ENCODE data around the gene CHPT1. TPM values are rescaled to one million over a fixed set of nuclear protein-coding genes. Genes with fewer than 3 reads are reported as not detected.
"Not testable (repeated sequence)": the region's sequence is repeated elsewhere in the genome, so short reads cannot be mapped to it uniquely, and the experiment has no call there.

Gene CHPT1
- total RNA-seq = 23.9 TPM
- 10 to 100 TPM; 22.4 to 28.8 (median 24.9) TPM for polyA plus RNA-seq (ENCODE audit: insufficient read depth in 1 of 8, insufficient read length in 8 of 8, low replicate concordance in 1 of 8)
- long read RNA-seq, donor 1, transcript CHPT1-201 (9 exons, 1,585 nt) = major isoform, 5 of 7 reads
- long read RNA-seq, donor 1, partial matches to known transcripts = 0 of 7 reads
- long read RNA-seq, donor 1, other reads (novel, unspliced or antisense) = 0 of 7 reads
- long read RNA-seq, donor 2, partial matches to known transcripts = 0 of 1 reads
- long read RNA-seq, donor 2, other reads (novel, unspliced or antisense) = 0 of 1 reads
- long read RNA-seq, donor 3, transcript CHPT1-201 (9 exons, 1,585 nt) = major isoform, 8 of 9 reads
- long read RNA-seq, donor 3, partial matches to known transcripts = 0 of 9 reads
- long read RNA-seq, donor 3, other reads (novel, unspliced or antisense) = 0 of 9 reads
- long read RNA-seq, donor 4, partial matches to known transcripts = 0 of 8 reads
- long read RNA-seq, donor 4, other reads (novel, unspliced or antisense) = 0 of 8 reads
- long read RNA-seq, donor 5, transcript CHPT1-201 (9 exons, 1,585 nt) = major isoform, 30 of 51 reads
- long read RNA-seq, donor 5, partial matches to known transcripts = 19 of 51 reads
- long read RNA-seq, donor 5, other reads (novel, unspliced or antisense) = 0 of 51 reads
- long read RNA-seq, donor 6, transcript CHPT1-201 (9 exons, 1,585 nt) = major isoform, 17 of 21 reads
- long read RNA-seq, donor 6, partial matches to known transcripts = 0 of 21 reads
- long read RNA-seq, donor 6, other reads (novel, unspliced or antisense) = 0 of 21 reads
- long read RNA-seq, donor 7, transcript CHPT1-201 (9 exons, 1,585 nt) = major isoform, 16 of 19 reads
- long read RNA-seq, donor 7, partial matches to known transcripts = 0 of 19 reads
- long read RNA-seq, donor 7, other reads (novel, unspliced or antisense) = 0 of 19 reads
- long read RNA-seq, donor 8, transcript CHPT1-201 (9 exons, 1,585 nt) = major isoform, 5 of 11 reads
- long read RNA-seq, donor 8, partial matches to known transcripts = 5 of 11 reads
- long read RNA-seq, donor 8, other reads (novel, unspliced or antisense) = 0 of 11 reads
- long read RNA-seq, donor 9, partial matches to known transcripts = 0 of 4 reads
- long read RNA-seq, donor 9, other reads (novel, unspliced or antisense) = 0 of 4 reads
- long read RNA-seq, donor 10, transcript CHPT1-201 (9 exons, 1,585 nt) = major isoform, 7 of 11 reads
- long read RNA-seq, donor 10, partial matches to known transcripts = 0 of 11 reads
- long read RNA-seq, donor 10, other reads (novel, unspliced or antisense) = 0 of 11 reads
- long read RNA-seq, donor 11, transcript CHPT1-201 (9 exons, 1,585 nt) = major isoform, 12 of 15 reads
- long read RNA-seq, donor 11, partial matches to known transcripts = 0 of 15 reads
- long read RNA-seq, donor 11, other reads (novel, unspliced or antisense) = 0 of 15 reads

DNA sequence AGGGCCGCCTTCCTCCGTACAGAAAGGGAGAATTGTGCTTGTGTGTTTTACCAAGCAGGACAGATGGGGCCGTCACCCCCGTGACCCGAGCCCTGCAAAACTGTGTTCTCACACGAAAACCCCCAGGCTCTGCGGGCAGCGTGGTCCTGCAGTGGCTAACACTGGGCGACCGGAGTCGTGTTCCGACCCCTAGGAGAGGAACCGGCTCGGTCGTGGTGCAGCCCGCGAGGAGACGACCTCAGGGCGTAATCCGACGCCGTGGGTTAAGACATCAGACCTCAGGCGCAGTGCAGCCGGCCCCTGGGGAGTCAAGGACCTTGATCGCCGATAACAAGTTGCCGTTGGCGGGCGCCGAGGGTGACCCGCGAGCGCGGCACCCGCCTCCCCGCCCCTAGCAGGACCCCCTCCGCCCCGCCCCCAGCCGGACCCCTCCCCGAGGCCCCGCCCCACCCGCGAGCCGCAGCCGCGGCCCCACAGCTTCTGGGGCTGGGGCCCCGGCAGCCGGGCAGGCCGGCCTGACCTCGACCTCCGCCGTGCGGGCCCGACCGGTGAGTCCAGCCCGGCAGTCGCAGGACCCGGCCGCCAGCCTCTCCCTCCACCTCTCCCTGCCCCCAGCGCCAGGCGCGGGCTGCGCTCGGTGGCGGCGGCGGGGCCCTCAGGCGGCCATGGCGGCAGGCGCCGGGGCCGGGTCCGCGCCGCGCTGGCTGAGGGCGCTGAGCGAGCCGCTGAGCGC lies at the start of gene CHPT1:
Gene CHPT1, plus strand, starts transcription at position 444 of the 733 bp plus-strand sequence. Its CDS starts 222 bp downstream, at position 666.
- DNase-seq = peak; percentile 72
- under 1% methylated on average over 68 of the region's 80 CpGs for WGBS (ENCODE audit: insufficient coverage)
- Histone ChIP-seq H3K9me3 (replicated peaks; ENCODE audit: control insufficient read depth, low read depth, low read length) (peaks cover 2% of the 10 kb centered on the region), H3K4me3 (ENCODE audit: low read length) (peak within 1 kb of the TSS; percentile 78), H3K27me3 (ENCODE audit: control insufficient read depth, insufficient read depth, low read length) (no peaks in the 10 kb centered on the region), H3K36me3 (ENCODE audit: control insufficient read depth, insufficient read depth, low read length) (no peaks in the 10 kb centered on the region), H3K27ac (ENCODE audit: low read length) (peak within 1 kb of the TSS; percentile 79), H3K4me1 (ENCODE audit: control insufficient read depth, insufficient read depth, low read length) (peaks cover 17% of the 10 kb centered on the region)

DNA sequence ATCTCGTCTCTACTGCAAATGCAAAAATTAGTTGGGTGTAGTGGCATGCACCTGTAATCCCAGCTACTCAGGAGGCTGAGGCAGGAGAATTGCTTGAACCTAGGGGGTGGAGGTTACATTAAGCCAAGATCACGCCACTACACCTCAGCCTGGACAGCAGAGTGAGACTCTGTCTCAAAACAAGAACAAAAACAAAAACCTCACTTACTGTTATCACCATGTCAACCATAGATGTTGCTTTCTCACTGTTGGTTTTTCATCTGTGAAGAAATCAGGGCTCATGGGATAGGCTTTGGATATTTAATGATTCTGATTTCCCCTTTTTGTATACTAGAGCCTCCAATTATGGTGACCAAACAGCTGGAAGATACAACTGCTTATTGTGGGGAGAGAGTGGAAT lies 49.7 kb upstream of the CHPT1 start:
- peaks cover 7% of the 10 kb centered on the region for H3K36me3 ChIP-seq (ENCODE audit: control insufficient read depth, insufficient read depth, low read length)

DNA sequence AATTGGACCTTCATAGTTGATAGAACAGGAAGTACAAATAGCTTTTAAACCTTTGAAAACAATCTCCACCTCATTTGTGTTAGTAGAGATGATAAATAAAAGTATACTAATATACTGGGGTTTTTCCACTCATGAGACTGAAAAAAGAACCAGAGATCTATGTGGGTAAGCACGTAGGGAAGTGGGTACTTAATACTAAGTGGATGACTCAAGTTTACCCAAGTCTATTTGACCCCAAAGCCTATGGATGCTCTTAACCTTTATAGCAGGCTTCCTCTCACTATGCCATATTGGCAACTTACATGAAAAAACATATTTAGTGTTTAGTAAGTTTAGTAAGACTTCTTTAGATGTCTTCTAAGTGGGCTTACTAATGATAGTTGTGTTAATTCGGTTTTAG lies 49.2 kb upstream of the CHPT1 start:
- no peaks in the 10 kb centered on the region for H3K9me3 ChIP-seq (replicated peaks; ENCODE audit: control insufficient read depth, low read depth, low read length)
- peaks cover 8% of the 10 kb centered on the region for H3K36me3 ChIP-seq (ENCODE audit: control insufficient read depth, insufficient read depth, low read length)
- no peak for DNase-seq
- no peaks in the 10 kb centered on the region for H3K27me3 ChIP-seq (ENCODE audit: control insufficient read depth, insufficient read depth, low read length)
- H3K27ac ChIP-seq (ENCODE audit: low read length) = no peak overlapping the region
- H3K4me3 ChIP-seq (ENCODE audit: low read length) = no peak overlapping the region
- H3K4me1 ChIP-seq (ENCODE audit: control insufficient read depth, insufficient read depth, low read length) = no peaks in the 10 kb centered on the region
- no CpG with 5 or more reads among the region's 2 CpGs for WGBS (ENCODE audit: insufficient coverage)

More for the DNA sequence above, 49.7 kb upstream of the CHPT1 start:
- DNase-seq = no peak
- H3K4me3 ChIP-seq (ENCODE audit: low read length) = no peak overlapping the region
- WGBS (ENCODE audit: insufficient coverage) = 67% methylated on average over 1 of the region's 2 CpGs
- H3K4me1 ChIP-seq (ENCODE audit: control insufficient read depth, insufficient read depth, low read length) = no peaks in the 10 kb centered on the region
- H3K27ac ChIP-seq (ENCODE audit: low read length) = no peak overlapping the region
- no peaks in the 10 kb centered on the region for H3K27me3 ChIP-seq (ENCODE audit: control insufficient read depth, insufficient read depth, low read length)
- no peaks in the 10 kb centered on the region for H3K9me3 ChIP-seq (replicated peaks; ENCODE audit: control insufficient read depth, low read depth, low read length)

DNA sequence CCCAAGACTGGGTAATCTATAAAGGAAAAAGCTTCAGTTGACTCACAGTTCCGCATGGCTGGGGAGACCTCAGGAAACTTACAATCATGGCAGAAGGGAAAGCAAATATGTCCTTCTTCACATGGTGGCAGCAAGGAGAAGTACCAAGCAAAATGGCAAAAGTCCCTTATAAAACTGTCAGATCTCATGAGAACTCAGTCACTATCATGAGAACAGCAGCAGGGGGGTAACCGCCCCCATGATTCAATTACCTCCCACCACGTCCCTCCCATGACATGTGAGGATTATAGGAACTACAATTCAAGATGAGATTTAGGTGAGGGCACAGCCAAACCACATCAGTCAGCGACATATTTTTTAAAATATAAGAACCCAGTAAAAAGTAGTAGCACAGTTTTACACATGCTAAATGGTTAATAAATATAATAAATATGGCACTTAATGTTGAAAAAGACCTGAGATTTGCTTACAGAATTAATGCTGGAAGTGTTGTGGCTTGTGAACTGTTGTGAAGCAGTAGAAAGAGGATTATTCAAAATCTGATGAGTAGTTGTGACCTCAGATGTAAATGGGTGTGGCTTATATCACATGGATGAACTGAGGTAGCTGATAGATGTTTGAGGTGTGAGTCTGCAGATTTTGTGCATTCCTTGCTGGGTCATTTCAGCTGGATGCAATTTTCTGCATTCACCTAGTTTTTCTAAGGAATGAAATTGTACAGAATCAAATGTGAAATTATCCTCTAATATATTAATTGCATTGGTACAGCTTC lies 46.9 kb upstream of the CHPT1 start:
- WGBS (ENCODE audit: insufficient coverage) = no CpG with 5 or more reads among the region's 4 CpGs
- H3K4me3 ChIP-seq (ENCODE audit: low read length) = no peak overlapping the region
- no peak overlapping the region for H3K27ac ChIP-seq (ENCODE audit: low read length)
- H3K9me3 ChIP-seq (replicated peaks; ENCODE audit: control insufficient read depth, low read depth, low read length) = no peaks in the 10 kb centered on the region
- no peak for DNase-seq
- H3K27me3 ChIP-seq (ENCODE audit: control insufficient read depth, insufficient read depth, low read length) = no peaks in the 10 kb centered on the region
- no peaks in the 10 kb centered on the region for H3K4me1 ChIP-seq (ENCODE audit: control insufficient read depth, insufficient read depth, low read length)
- H3K36me3 ChIP-seq (ENCODE audit: control insufficient read depth, insufficient read depth, low read length) = peaks cover 10% of the 10 kb centered on the region

DNA sequence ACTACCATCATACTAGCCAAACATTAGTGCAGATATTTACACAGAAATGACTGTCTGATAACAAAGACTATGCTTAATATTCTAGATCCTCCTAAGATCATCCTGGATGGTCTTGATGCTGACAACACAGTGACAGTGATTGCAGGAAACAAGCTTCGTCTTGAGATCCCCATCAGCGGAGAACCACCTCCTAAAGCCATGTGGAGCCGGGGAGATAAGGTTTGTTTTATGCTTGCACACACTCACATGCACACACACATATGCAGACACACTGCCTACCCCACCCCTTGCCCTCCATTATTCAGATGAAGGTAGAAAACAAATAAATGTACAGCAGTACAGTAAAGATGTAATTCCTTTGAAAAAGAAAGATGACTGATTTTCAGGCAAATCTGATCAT lies 44.4 kb upstream of the CHPT1 start:
- Histone ChIP-seq H3K4me3 (ENCODE audit: low read length) (no peak overlapping the region), H3K27me3 (ENCODE audit: control insufficient read depth, insufficient read depth, low read length) (no peaks in the 10 kb centered on the region), H3K4me1 (ENCODE audit: control insufficient read depth, insufficient read depth, low read length) (no peaks in the 10 kb centered on the region), H3K9me3 (replicated peaks; ENCODE audit: control insufficient read depth, low read depth, low read length) (no peaks in the 10 kb centered on the region), H3K36me3 (ENCODE audit: control insufficient read depth, insufficient read depth, low read length) (peaks cover 4% of the 10 kb centered on the region), H3K27ac (ENCODE audit: low read length) (no peak overlapping the region)
- no peak for DNase-seq
- WGBS (ENCODE audit: insufficient coverage) = no CpG with 5 or more reads among the region's 3 CpGs

DNA sequence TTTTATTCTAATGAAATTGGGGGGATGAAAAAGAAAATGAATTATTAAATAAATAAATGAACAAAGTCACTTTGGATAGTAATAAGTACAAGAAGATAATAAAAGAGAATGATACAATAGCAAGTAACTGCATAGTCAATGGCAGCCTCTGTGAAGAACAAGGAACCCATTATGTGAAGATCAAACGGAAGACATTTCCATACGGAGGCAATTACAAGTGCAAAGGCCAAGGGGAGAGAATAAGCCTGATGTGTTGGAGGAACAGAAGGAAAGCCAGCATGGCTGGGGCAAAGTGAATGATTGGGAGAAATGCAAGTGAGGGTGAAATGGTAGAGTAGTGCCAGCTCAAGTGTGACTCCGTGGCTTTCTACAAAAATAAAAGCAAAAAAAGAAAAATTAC lies 43.9 kb upstream of the CHPT1 start:
- Histone ChIP-seq H3K9me3 (replicated peaks; ENCODE audit: control insufficient read depth, low read depth, low read length) (no peaks in the 10 kb centered on the region), H3K36me3 (ENCODE audit: control insufficient read depth, insufficient read depth, low read length) (peaks cover 4% of the 10 kb centered on the region), H3K4me3 (ENCODE audit: low read length) (no peak overlapping the region), H3K27ac (ENCODE audit: low read length) (no peak overlapping the region), H3K4me1 (ENCODE audit: control insufficient read depth, insufficient read depth, low read length) (no peaks in the 10 kb centered on the region), H3K27me3 (ENCODE audit: control insufficient read depth, insufficient read depth, low read length) (no peaks in the 10 kb centered on the region)
- no peak for DNase-seq
- WGBS (ENCODE audit: insufficient coverage) = 15% methylated on average over 2 of the region's 3 CpGs

DNA sequence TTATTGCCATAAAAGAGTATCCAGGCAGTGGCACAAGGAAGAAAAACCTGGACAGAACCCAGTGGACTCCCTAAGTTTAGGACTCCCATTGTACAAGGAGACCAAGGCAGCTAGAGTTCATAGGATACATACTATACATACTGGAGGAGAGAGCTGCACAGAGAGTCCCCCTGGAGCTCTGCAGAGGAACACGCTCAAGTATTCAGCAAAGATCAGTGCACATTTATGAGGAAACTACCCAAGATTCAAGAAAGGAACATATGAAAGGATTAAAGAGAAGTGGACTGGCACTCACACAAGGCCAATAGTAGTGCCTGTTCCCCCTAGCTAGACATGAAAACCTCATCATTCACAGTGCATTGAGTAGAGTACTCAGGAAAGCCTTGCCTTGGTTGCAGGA lies 43.0 kb upstream of the CHPT1 start:
- no peaks in the 10 kb centered on the region for H3K4me1 ChIP-seq (ENCODE audit: control insufficient read depth, insufficient read depth, low read length)
- H3K27me3 ChIP-seq (ENCODE audit: control insufficient read depth, insufficient read depth, low read length) = no peaks in the 10 kb centered on the region
- no peak overlapping the region for H3K27ac ChIP-seq (ENCODE audit: low read length)
- no peak for DNase-seq
- peaks cover 4% of the 10 kb centered on the region for H3K36me3 ChIP-seq (ENCODE audit: control insufficient read depth, insufficient read depth, low read length)
- H3K9me3 ChIP-seq (replicated peaks; ENCODE audit: control insufficient read depth, low read depth, low read length) = no peaks in the 10 kb centered on the region
- no peak overlapping the region for H3K4me3 ChIP-seq (ENCODE audit: low read length)
- WGBS (ENCODE audit: insufficient coverage) = no CpG with 5 or more reads among the region's 1 CpG

DNA sequence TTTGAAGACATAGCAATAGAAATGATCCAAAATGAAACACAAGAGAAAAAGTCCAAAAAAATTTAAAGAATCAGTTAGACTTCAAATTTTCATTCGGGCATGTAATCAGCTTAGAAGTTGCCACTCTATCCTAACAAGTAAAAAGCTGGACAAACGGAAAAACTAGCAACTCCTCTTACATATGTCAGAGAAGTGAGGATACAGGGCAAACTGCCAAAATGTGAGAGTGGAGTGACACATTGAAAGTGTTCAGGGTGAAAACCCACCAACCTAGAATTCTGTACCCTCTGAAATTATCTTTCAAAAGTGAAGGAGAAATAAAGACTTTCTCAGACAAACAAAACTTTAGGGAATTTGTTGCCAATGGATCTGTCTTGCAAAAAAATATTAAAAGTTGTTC lies 42.0 kb upstream of the CHPT1 start:
- Histone ChIP-seq H3K27ac (ENCODE audit: low read length) (no peak overlapping the region), H3K9me3 (replicated peaks; ENCODE audit: control insufficient read depth, low read depth, low read length) (no peaks in the 10 kb centered on the region), H3K36me3 (ENCODE audit: control insufficient read depth, insufficient read depth, low read length) (peaks cover 7% of the 10 kb centered on the region), H3K4me1 (ENCODE audit: control insufficient read depth, insufficient read depth, low read length) (no peaks in the 10 kb centered on the region), H3K4me3 (ENCODE audit: low read length) (no peak overlapping the region), H3K27me3 (ENCODE audit: control insufficient read depth, insufficient read depth, low read length) (no peaks in the 10 kb centered on the region)
- WGBS (ENCODE audit: insufficient coverage) = no CpG with 5 or more reads among the region's 2 CpGs
- no peak for DNase-seq

DNA sequence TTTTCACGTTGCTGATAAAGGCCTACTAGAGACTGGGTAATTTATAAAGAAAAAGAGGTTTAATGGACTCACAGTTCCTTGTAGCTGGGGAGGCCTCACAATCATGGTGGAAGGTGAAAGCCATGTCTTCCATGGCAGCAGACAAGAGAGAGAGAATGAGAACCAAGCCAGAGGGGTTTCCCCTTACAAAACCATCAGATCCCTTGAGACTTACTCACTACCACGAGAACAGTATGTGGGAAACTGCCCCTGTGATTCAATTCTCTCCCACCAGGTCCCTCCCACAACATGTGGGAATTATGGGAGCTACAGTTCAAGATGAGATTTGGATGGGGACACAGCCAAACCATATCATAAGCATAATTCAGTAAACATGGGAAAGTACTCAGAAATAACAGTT lies 36.8 kb upstream of the CHPT1 start:
- H3K36me3 ChIP-seq (ENCODE audit: control insufficient read depth, insufficient read depth, low read length) = peaks cover 15% of the 10 kb centered on the region
- no CpG with 5 or more reads among the region's 2 CpGs for WGBS (ENCODE audit: insufficient coverage)

More for the DNA sequence above, 36.8 kb upstream of the CHPT1 start:
- H3K9me3 ChIP-seq (replicated peaks; ENCODE audit: control insufficient read depth, low read depth, low read length); DNase-seq; H3K4me1 ChIP-seq (ENCODE audit: control insufficient read depth, insufficient read depth, low read length); H3K4me3 ChIP-seq (ENCODE audit: low read length); H3K27me3 ChIP-seq (ENCODE audit: control insufficient read depth, insufficient read depth, low read length); H3K27ac ChIP-seq (ENCODE audit: low read length): not testable (repeated sequence)
